GM12874 (cell line): ENCODE data around the gene TLR5.

ENCODE experiments used
- TF ChIP-seq, protein P1 (sequence below): IDR thresholded peaks from 2 replicates; pipeline ENCODE4 v1.5.1; 2011; ENCODE audit warnings: low read depth, mild to moderate bottlenecking, control low read depth, low read length, moderate library complexity; ENCODE audit not compliant: insufficient read depth

The TLR5 gene

GRCh38 chr1:223137455-223138085 lies 5.5 kb downstream of the TLR5 start:
- TF ChIP-seq, protein P1, sequence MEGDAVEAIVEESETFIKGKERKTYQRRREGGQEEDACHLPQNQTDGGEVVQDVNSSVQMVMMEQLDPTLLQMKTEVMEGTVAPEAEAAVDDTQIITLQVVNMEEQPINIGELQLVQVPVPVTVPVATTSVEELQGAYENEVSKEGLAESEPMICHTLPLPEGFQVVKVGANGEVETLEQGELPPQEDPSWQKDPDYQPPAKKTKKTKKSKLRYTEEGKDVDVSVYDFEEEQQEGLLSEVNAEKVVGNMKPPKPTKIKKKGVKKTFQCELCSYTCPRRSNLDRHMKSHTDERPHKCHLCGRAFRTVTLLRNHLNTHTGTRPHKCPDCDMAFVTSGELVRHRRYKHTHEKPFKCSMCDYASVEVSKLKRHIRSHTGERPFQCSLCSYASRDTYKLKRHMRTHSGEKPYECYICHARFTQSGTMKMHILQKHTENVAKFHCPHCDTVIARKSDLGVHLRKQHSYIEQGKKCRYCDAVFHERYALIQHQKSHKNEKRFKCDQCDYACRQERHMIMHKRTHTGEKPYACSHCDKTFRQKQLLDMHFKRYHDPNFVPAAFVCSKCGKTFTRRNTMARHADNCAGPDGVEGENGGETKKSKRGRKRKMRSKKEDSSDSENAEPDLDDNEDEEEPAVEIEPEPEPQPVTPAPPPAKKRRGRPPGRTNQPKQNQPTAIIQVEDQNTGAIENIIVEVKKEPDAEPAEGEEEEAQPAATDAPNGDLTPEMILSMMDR: no peak

- TF ChIP-seq, protein P1: peak; percentile 24
Measured at GRCh38 chr1:223136086-223136485, 7.0 kb downstream of the TLR5 start.

- TF ChIP-seq, protein P1: no peak
Measured at GRCh38 chr1:223135176-223135942, 7.7 kb downstream of the TLR5 start.

- TF ChIP-seq, protein P1: peak; percentile 89
Measured at GRCh38 chr1:223133824-223134435, 9.1 kb downstream of the TLR5 start.

DNA sequence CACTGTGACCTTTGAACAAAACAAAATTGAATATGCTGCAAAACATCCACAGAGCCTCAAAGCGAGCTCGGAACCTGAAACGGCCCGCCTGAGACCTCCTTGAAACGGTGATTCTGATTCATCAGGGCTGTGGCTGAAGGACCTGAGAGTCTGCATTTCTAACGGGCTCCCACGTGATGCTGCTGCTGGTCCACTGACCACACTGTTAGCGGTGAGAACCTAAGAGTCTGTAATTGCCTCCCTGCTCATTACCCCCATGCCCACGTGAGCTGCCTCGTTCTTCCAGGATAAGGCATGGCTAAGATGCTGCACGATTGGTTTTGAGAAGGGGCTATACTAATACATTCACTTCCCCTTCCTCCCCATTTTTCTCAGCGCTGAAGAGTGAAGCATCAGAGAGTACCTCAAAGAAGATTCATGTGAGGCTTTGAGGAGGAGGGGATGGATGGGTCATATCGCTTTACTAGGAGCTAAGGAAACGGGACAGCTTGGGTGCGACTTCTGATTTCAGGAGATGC lies 9.7 kb downstream of the TLR5 start:
- TF ChIP-seq, protein P1: no peak

DNA sequence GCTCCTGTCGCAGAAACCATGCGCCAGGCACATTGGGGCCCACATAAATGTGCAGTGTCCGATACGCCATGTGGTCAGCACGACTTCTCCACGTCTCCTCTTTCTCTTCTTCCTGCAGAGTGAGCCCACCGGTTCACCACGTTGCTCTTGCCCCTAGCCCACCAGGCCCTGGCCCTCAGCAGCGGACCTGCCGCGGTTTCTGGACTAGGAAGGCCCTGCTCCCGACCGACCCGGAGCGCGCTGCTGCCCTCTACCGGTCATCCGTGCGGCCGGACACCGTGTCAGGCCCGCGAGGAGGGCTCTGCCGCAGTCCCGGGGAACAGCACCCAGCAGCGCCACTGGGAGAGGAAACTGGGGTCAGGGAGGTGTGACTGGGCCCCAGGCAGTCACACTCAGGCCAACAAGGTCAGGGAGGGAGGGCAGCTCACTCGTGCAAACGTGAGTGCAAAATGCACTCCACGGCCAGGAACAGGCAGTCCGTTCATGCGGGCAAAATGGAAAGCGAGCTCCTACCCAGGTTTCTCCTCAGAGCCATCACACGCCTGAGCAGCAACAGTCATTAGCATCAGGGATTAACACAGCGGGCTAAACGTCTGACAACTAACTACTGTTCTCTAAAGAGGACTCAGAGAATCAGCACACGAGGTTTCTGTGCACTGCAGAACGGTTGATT lies 13.7 kb downstream of the TLR5 start:
- TF ChIP-seq, protein P1: peak; percentile 95

DNA sequence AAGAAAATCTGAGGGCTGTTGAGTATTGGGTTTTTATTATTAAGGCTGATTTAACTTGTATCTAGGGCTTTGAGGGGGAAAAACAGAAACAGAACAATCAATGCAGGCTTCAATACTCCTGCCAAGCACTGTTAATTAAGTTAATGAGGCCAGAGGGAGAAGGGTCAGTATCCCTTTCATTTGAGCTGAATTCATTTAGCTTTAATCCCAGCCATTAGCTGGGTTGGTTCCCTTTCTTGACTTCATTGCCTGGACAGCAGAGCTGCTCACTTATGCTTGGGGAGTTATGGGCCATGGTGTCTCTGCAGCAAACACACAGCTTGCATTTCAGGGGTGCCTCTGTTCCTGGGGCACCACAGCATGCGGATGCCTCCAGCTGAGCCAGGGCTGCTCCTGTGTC lies 16.3 kb downstream of the TLR5 start:
- TF ChIP-seq, protein P1: no peak
